Type B pancreatic cell (in vitro differentiated cells): ENCODE data around the gene SPACA6. TPM values are rescaled to one million over a fixed set of nuclear protein-coding genes. Genes with fewer than 3 reads are reported as not detected.
"Not testable (repeated sequence)": the region's sequence is repeated elsewhere in the genome, so short reads cannot be mapped to it uniquely, and the experiment has no call there.

Experiments
- DNase-seq: peaks from one replicate; pipeline ENCODE4 v3.0.0; 2021; ENCODE audit warnings: mixed read lengths; ENCODE audit not compliant: unreplicated experiment; ENCODE audit errors: extremely low spot score
- H3K27ac Mint-ChIP-seq: 2 replicates; pipeline ENCODE4 v1.8.0; 2021; ENCODE audit warnings: mild to moderate bottlenecking, mixed read lengths
- H3K27me3 Mint-ChIP-seq: 2 replicates; pipeline ENCODE4 v1.8.0; 2021; ENCODE audit warnings: mixed read lengths
- H3K36me3 Mint-ChIP-seq: 2 replicates; pipeline ENCODE4 v1.8.0; 2021; ENCODE audit warnings: mixed read lengths
- H3K4me1 Mint-ChIP-seq: one replicate; pipeline ENCODE4 v1.8.0; 2021; ENCODE audit warnings: mixed read lengths; ENCODE audit not compliant: unreplicated experiment
- H3K4me3 Mint-ChIP-seq: 2 replicates; pipeline ENCODE4 v1.8.0; 2021; ENCODE audit warnings: mild to moderate bottlenecking, mixed read lengths
- H3K9me3 Mint-ChIP-seq: 2 replicates; pipeline ENCODE4 v1.8.0; 2021; ENCODE audit warnings: mixed read lengths
- long read RNA-seq: library from polyadenylated mRNA; unstranded; transcript quantifications from one replicate; pipeline ENCODE4 v2.0.0, GENCODE V29; 2020
- total RNA-seq: library from RNA; stranded (reverse); gene quantifications from 2 replicates; pipeline ENCODE4 v1.2.1, GENCODE V29; 2021; ENCODE audit warnings: low replicate concordance
- TF ChIP-seq, protein P1 (sequence below): fragments of 200-600 bp; sonication (generic); conservative IDR thresholded peaks from 2 replicates; pipeline ENCODE4 v1.5.0; 2021; ENCODE audit warnings: antibody characterized with exemption, mild to moderate bottlenecking

Gene SPACA6, protein sequence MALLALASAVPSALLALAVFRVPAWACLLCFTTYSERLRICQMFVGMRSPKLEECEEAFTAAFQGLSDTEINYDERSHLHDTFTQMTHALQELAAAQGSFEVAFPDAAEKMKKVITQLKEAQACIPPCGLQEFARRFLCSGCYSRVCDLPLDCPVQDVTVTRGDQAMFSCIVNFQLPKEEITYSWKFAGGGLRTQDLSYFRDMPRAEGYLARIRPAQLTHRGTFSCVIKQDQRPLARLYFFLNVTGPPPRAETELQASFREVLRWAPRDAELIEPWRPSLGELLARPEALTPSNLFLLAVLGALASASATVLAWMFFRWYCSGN
- 12.8 and 28.7 TPM in 2 replicates for total RNA-seq
- long read RNA-seq, partial matches to known transcripts: 1 of 1 reads
- long read RNA-seq, other reads (novel, unspliced or antisense): 0 of 1 reads

DNA sequence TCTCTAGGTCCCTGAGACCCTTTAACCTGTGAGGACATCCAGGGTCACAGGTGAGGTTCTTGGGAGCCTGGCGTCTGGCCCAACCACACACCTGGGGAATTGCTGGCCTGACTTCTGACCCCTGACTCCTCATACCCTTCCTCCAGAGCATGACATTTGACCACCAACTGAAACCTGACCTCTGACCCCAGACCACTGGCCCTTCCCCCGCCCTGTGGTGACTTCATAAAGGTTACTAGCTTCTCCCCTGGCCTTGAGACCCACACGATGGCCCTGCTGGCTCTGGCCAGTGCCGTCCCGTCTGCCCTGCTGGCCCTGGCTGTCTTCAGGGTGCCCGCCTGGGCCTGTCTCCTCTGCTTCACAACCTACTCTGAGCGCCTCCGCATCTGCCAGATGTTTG, at the start of gene SPACA6:
SPACA6 (plus strand) TSS at position 71 of the 400 bp plus-strand sequence; CDS start at position 268, 197 bp downstream.
- Mint-ChIP-seq H3K4me3 (peak within 1 kb of the TSS; percentile 88), H3K9me3 (no peaks in the 10 kb centered on the region), H3K27ac (peak within 1 kb of the TSS; percentile 79), H3K36me3 (peaks cover 30% of the 10 kb centered on the region), H3K27me3 (no peaks in the 10 kb centered on the region), H3K4me1 (peaks cover 17% of the 10 kb centered on the region)
- no peak for DNase-seq
- TF ChIP-seq, protein P1, sequence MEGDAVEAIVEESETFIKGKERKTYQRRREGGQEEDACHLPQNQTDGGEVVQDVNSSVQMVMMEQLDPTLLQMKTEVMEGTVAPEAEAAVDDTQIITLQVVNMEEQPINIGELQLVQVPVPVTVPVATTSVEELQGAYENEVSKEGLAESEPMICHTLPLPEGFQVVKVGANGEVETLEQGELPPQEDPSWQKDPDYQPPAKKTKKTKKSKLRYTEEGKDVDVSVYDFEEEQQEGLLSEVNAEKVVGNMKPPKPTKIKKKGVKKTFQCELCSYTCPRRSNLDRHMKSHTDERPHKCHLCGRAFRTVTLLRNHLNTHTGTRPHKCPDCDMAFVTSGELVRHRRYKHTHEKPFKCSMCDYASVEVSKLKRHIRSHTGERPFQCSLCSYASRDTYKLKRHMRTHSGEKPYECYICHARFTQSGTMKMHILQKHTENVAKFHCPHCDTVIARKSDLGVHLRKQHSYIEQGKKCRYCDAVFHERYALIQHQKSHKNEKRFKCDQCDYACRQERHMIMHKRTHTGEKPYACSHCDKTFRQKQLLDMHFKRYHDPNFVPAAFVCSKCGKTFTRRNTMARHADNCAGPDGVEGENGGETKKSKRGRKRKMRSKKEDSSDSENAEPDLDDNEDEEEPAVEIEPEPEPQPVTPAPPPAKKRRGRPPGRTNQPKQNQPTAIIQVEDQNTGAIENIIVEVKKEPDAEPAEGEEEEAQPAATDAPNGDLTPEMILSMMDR: no peak

DNA sequence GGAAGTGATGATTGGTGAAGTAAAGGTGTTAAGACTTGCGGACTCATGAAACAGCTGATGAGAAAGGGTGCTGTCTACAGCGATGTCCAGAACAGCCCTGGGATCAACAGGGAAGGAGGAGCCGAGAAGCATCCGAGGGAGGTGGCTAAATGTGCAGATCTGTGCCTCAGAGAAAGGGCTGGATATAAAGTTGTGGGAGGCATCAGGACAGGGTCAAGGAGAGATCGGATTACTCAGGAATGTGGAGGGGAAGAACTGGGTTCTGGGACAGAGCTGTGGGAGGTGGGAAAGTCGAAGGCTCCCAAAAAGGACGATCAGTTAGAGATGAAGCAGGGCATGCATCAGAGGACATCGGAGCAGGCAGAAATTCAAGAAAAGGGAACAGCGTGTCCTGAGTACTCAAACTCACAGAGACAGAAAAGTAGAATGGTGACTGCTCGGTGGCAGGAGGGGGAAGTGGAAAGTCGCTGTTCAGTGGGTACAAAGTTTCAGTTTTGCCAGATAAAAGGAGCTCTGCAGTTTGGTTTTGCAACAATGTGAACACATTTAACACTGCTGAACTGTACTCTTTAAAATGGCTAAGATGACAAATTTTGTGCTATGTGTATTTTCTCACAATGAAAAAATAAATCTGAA, 48.4 kb upstream of the SPACA6 start:
- Mint-ChIP-seq H3K27me3 (peaks cover 19% of the 10 kb centered on the region), H3K9me3 (no peaks in the 10 kb centered on the region), H3K36me3 (no peaks in the 10 kb centered on the region), H3K27ac (no peak overlapping the region), H3K4me1 (no peaks in the 10 kb centered on the region), H3K4me3 (no peak overlapping the region)
- TF ChIP-seq, protein P1: no peak
- DNase-seq: no peak

DNA sequence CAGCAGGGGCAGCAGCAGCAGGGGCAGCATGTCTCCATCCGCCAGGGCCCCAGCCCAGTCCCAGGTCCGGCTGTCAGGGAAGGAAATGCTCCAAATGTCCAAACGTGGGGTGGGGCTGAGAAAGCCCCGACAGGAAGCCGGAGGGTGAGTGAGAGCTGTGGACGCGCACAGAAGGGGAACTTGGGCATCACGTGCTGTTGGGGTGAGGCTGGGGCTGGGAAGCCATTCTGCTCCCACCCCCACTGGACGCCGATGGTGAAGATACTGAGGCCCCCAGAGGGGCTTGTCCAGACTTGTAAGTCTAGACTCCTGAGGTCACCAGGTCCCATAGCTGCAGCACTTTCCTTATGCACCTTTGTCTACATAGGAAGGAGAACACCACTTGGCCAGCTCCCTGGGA, 46.4 kb upstream of the SPACA6 start, which contains the start of gene SIGLEC14:
SIGLEC14 (minus strand) TSS at position 96 of the 400 bp plus-strand sequence; CDS start at position 30, 66 bp downstream.
- peaks cover 12% of the 10 kb centered on the region for H3K27me3 Mint-ChIP-seq
- H3K9me3 Mint-ChIP-seq, H3K36me3 Mint-ChIP-seq, H3K4me3 Mint-ChIP-seq, H3K27ac Mint-ChIP-seq, DNase-seq, H3K4me1 Mint-ChIP-seq: not testable (repeated sequence)

DNA sequence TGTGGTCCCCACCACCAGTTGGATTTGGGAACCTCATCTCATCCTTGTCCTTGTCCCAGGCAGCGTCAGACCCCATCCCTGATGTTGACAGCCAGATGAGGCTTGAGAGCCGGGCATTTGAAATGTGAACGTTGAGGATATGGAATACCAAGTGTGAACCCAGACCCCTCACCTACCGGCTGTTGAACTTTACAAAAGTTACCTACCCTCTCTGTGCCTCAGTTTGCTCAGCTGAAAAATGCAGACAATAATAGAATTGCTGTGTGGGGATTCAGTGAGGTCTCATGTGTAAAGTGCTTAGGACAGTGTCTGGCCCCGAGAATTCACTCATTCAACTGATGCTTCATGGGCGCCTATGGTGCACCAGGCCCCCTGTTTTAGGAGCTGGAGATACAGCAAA, 45.8 kb upstream of the SPACA6 start:
- Mint-ChIP-seq H3K9me3 (no peaks in the 10 kb centered on the region), H3K4me1 (no peaks in the 10 kb centered on the region), H3K36me3 (no peaks in the 10 kb centered on the region), H3K27me3 (peaks cover 12% of the 10 kb centered on the region), H3K4me3 (no peak overlapping the region), H3K27ac (no peak overlapping the region)
- TF ChIP-seq, protein P1: no peak
- DNase-seq: no peak

DNA sequence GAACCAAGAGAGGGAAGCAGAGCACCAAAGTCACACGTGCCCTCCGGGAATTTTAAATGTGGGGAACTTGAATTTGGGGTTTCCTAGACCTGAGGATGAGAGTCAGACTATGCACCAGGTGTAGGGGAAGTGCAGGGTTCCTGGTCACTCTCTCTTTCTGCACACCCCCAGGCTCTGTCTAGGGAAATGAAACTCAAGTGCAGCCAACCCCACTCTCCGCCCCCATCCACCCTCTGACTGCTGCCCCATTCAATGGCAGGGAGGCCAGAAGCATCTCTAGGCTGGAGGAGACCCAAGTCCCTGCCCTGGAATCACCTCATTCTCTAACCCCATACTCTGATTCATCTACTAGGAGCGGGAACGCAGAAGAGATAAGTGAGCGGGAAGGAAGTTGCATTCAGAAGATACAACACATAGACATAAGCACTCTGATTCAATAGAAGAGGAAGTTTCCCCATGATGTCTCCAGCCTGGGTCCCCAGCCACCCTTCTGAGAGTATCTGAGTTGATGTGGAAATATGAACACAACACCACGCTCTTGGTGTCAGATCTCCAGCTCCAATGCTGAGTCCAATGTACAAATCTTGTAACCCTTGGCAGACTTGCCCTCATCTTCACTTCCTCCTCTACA, 41.8 kb upstream of the SPACA6 start:
- Mint-ChIP-seq H3K4me3 (no peak overlapping the region), H3K36me3 (no peaks in the 10 kb centered on the region), H3K27ac (no peak overlapping the region), H3K4me1 (no peaks in the 10 kb centered on the region), H3K27me3 (peaks cover 5% of the 10 kb centered on the region), H3K9me3 (no peaks in the 10 kb centered on the region)
- no peak for DNase-seq
- TF ChIP-seq, protein P1: no peak
